SK-N-SH (cell line): ENCODE measurements around the gene GALNT12.

Experiments
- ELF1 ChIP-seq: IDR thresholded peaks from 2 replicates; pipeline ENCODE4 v1.4.0; 2012
- EP300 ChIP-seq, 2 experiments: IDR thresholded peaks; 2 replicates each; pipeline versions ENCODE4 v1.4.0 to v1.6.1; 2012; ENCODE audit warnings: borderline replicate concordance in 1 of 2, low read depth in 1 of 2, low read length in 1 of 2
- GABPA ChIP-seq: IDR thresholded peaks from 2 replicates; pipeline ENCODE4 v1.4.0; 2012; ENCODE audit warnings: low read depth, mild to moderate bottlenecking
- JUND ChIP-seq: IDR thresholded peaks from 2 replicates; pipeline ENCODE4 v1.4.0; 2012
- MEF2A ChIP-seq: IDR thresholded peaks from 2 replicates; pipeline ENCODE4 v1.4.0; 2012; ENCODE audit warnings: low read depth, borderline replicate concordance
- NRF1 ChIP-seq: IDR thresholded peaks from 2 replicates; pipeline ENCODE4 v1.6.1; 2012; ENCODE audit warnings: low read depth, mild to moderate bottlenecking, low read length
- POLR2AphosphoS5 ChIP-seq: IDR thresholded peaks from 2 replicates; pipeline ENCODE4 v1.6.1; 2012; ENCODE audit warnings: low read depth, low read length
- TF ChIP-seq, protein P1 (sequence below): fragments of 200-600 bp; sonication (generic); IDR thresholded peaks from 2 replicates; pipeline ENCODE4 v1.6.1; 2017; ENCODE audit warnings: antibody characterized with exemption, mild to moderate bottlenecking, moderate library complexity
- TF ChIP-seq, protein P2 (sequence below): IDR thresholded peaks from 2 replicates; pipeline ENCODE4 v1.4.0; 2012; ENCODE audit warnings: low read depth
- TF ChIP-seq, protein P3 (sequence below): IDR thresholded peaks from 2 replicates; pipeline ENCODE4 v1.4.0; 2012; ENCODE audit warnings: low read depth, borderline replicate concordance
- TF ChIP-seq, protein P4 (sequence below): IDR thresholded peaks from 2 replicates; pipeline ENCODE4; 2012

DNA sequence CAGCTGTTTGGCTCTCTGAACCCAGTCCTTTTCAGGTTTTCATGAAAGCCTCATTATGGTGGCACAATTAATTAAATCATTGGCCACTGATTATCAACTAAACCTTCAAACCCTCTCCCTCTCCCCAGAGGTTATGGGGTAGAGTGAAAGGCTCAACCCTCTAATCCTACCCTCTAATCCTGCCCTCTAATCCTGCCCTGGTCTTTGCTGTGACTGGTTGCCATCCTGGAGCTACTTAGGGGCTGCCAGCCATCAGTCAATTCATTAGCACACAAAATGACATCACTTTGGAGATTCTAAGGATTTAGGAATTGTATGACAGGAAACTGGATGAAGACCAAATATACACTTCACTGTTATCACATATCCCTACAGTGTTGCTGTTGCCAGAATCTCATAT lies 47.2 kb upstream of the GALNT12 start:
- TF ChIP-seq POLR2AphosphoS5 (no peak), JUND (no peak), GABPA (no peak), ELF1 (no peak), MEF2A (no peak), EP300 (IDR thresholded peaks at IDR 0.05; ENCODE audit: borderline replicate concordance in 1 of 2, low read depth in 1 of 2, low read length in 1 of 2) (no peak), NRF1 (no peak)
- TF ChIP-seq, protein P1, sequence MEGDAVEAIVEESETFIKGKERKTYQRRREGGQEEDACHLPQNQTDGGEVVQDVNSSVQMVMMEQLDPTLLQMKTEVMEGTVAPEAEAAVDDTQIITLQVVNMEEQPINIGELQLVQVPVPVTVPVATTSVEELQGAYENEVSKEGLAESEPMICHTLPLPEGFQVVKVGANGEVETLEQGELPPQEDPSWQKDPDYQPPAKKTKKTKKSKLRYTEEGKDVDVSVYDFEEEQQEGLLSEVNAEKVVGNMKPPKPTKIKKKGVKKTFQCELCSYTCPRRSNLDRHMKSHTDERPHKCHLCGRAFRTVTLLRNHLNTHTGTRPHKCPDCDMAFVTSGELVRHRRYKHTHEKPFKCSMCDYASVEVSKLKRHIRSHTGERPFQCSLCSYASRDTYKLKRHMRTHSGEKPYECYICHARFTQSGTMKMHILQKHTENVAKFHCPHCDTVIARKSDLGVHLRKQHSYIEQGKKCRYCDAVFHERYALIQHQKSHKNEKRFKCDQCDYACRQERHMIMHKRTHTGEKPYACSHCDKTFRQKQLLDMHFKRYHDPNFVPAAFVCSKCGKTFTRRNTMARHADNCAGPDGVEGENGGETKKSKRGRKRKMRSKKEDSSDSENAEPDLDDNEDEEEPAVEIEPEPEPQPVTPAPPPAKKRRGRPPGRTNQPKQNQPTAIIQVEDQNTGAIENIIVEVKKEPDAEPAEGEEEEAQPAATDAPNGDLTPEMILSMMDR: no peak
- TF ChIP-seq, protein P2, sequence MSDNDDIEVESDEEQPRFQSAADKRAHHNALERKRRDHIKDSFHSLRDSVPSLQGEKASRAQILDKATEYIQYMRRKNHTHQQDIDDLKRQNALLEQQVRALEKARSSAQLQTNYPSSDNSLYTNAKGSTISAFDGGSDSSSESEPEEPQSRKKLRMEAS: no peak
- TF ChIP-seq, protein P3, sequence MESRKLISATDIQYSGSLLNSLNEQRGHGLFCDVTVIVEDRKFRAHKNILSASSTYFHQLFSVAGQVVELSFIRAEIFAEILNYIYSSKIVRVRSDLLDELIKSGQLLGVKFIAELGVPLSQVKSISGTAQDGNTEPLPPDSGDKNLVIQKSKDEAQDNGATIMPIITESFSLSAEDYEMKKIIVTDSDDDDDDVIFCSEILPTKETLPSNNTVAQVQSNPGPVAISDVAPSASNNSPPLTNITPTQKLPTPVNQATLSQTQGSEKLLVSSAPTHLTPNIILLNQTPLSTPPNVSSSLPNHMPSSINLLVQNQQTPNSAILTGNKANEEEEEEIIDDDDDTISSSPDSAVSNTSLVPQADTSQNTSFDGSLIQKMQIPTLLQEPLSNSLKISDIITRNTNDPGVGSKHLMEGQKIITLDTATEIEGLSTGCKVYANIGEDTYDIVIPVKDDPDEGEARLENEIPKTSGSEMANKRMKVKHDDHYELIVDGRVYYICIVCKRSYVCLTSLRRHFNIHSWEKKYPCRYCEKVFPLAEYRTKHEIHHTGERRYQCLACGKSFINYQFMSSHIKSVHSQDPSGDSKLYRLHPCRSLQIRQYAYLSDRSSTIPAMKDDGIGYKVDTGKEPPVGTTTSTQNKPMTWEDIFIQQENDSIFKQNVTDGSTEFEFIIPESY: no peak
- TF ChIP-seq, protein P4, sequence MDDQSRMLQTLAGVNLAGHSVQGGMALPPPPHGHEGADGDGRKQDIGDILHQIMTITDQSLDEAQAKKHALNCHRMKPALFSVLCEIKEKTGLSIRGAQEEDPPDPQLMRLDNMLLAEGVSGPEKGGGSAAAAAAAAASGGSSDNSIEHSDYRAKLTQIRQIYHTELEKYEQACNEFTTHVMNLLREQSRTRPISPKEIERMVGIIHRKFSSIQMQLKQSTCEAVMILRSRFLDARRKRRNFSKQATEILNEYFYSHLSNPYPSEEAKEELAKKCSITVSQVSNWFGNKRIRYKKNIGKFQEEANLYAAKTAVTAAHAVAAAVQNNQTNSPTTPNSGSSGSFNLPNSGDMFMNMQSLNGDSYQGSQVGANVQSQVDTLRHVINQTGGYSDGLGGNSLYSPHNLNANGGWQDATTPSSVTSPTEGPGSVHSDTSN: no peak
